ENCODE measurements around the gene MPEG1. TPM values are rescaled to one million over a fixed set of nuclear protein-coding genes. Genes with fewer than 3 reads are reported as not detected.

The MPEG1 gene
- total RNA-seq, 2 experiments from 2014 or later, result 2.8 to 2.9 TPM

GRCh38 chr11:59222464-59223060, 9.8 kb upstream of the MPEG1 start:
- no peaks in the 10 kb centered on the region for H3K36me3 ChIP-seq (ENCODE audit: insufficient read depth, low read length)
- intact Hi-C loops (cut with DNase I, micrococcal nuclease), result no loop called here
- POLR2A ChIA-PET, result interaction anchor here (0.5 kb wide), 1 partner anchor 8 kb away, joined by 3 read pairs; no protein-coding TSS in a partner anchor
- DNase-seq, result peak in 3 of 14 experiments; percentile 16 to 62 (median 52)
- no peaks in the 10 kb centered on the region for H3K9me3 Mint-ChIP-seq
- H3K27ac ChIP-seq (ENCODE audit: low read depth in 1 of 2, low read length in 2 of 2), result no peak overlapping the region
- H3K4me3 Mint-ChIP-seq, result no peak overlapping the region
- H3K27ac Mint-ChIP-seq, result no peak overlapping the region
- H3K4me3 ChIP-seq (ENCODE audit: low read length), result no peak overlapping the region
- H3K27me3 Mint-ChIP-seq, result no peaks in the 10 kb centered on the region
- no peaks in the 10 kb centered on the region for H3K4me1 ChIP-seq (ENCODE audit: insufficient read depth, low read length)
- H3K27me3 ChIP-seq (ENCODE audit: control insufficient read depth in 1 of 2, insufficient read depth in 2 of 2, low read length in 2 of 2), result no peaks in the 10 kb centered on the region
- no peaks in the 10 kb centered on the region for H3K9me3 ChIP-seq (ENCODE audit: control insufficient read depth in 1 of 2, insufficient read depth in 1 of 2, low read length in 2 of 2)
- CTCF ChIA-PET, result interaction anchor here (0.8 to 1.5 kb wide), 2 partner anchors 10 to 33 kb away, joined by 4 read pairs; no protein-coding TSS in a partner anchor
- no peak for ATAC-seq (ENCODE audit: poor library complexity)
- TF ChIP-seq CTCF (IDR thresholded peaks at IDR 0.05), result no peak
- no peaks in the 10 kb centered on the region for H3K36me3 Mint-ChIP-seq (ENCODE audit: low read depth)
- H3K4me1 Mint-ChIP-seq (ENCODE audit: low read depth), result peaks cover 2% of the 10 kb centered on the region

GRCh38 chr11:59221441-59221840, 8.7 kb upstream of the MPEG1 start:
- no peak overlapping the region for H3K27ac ChIP-seq (ENCODE audit: low read depth in 1 of 2, low read length in 2 of 2)
- H3K4me3 ChIP-seq (ENCODE audit: low read length), result no peak overlapping the region
- no peak overlapping the region for H3K27ac Mint-ChIP-seq
- no peaks in the 10 kb centered on the region for H3K36me3 Mint-ChIP-seq (ENCODE audit: low read depth)
- H3K4me3 Mint-ChIP-seq, result no peak overlapping the region
- H3K36me3 ChIP-seq (ENCODE audit: insufficient read depth, low read length), result no peaks in the 10 kb centered on the region
- no peaks in the 10 kb centered on the region for H3K9me3 Mint-ChIP-seq
- intact Hi-C loops (cut with DNase I, micrococcal nuclease), result no loop called here
- no peak for TF ChIP-seq CTCF (IDR thresholded peaks at IDR 0.05)
- H3K4me1 ChIP-seq (ENCODE audit: insufficient read depth, low read length), result peaks cover 6% of the 10 kb centered on the region
- no peaks in the 10 kb centered on the region for H3K9me3 ChIP-seq (ENCODE audit: control insufficient read depth in 1 of 2, insufficient read depth in 1 of 2, low read length in 2 of 2)
- no peak for ATAC-seq (ENCODE audit: poor library complexity)
- H3K27me3 ChIP-seq (ENCODE audit: control insufficient read depth in 1 of 2, insufficient read depth in 2 of 2, low read length in 2 of 2), result no peaks in the 10 kb centered on the region
- no peak for DNase-seq
- no peaks in the 10 kb centered on the region for H3K27me3 Mint-ChIP-seq
- CTCF ChIA-PET, result no interaction called here
- POLR2A ChIA-PET, result no interaction called here
- peaks cover 13% of the 10 kb centered on the region for H3K4me1 Mint-ChIP-seq (ENCODE audit: low read depth)

GRCh38 chr11:59219836-59220235, 7.1 kb upstream of the MPEG1 start:
- no peak for ATAC-seq (ENCODE audit: poor library complexity)
- no peak for TF ChIP-seq CTCF (IDR thresholded peaks at IDR 0.05)
- H3K9me3 ChIP-seq (ENCODE audit: control insufficient read depth in 1 of 2, insufficient read depth in 1 of 2, low read length in 2 of 2), result no peaks in the 10 kb centered on the region
- H3K36me3 ChIP-seq (ENCODE audit: insufficient read depth, low read length), result no peaks in the 10 kb centered on the region
- Mint-ChIP-seq H3K9me3 (no peaks in the 10 kb centered on the region), H3K4me3 (no peak overlapping the region), H3K27me3 (no peaks in the 10 kb centered on the region), H3K27ac (no peak overlapping the region), H3K36me3 (ENCODE audit: low read depth) (no peaks in the 10 kb centered on the region), H3K4me1 (ENCODE audit: low read depth) (peaks cover 13% of the 10 kb centered on the region)
- no peak overlapping the region for H3K4me3 ChIP-seq (ENCODE audit: low read length)
- H3K4me1 ChIP-seq (ENCODE audit: insufficient read depth, low read length), result peaks cover 9% of the 10 kb centered on the region
- ChIA-PET POLR2A (no interaction called here), CTCF (no interaction called here)
- no peak overlapping the region for H3K27ac ChIP-seq (ENCODE audit: low read depth in 1 of 2, low read length in 2 of 2)
- intact Hi-C loops (cut with DNase I, micrococcal nuclease), result no loop called here
- no peaks in the 10 kb centered on the region for H3K27me3 ChIP-seq (ENCODE audit: control insufficient read depth in 1 of 2, insufficient read depth in 2 of 2, low read length in 2 of 2)
- DNase-seq, result no peak
